NB4 (cell line): ENCODE results near the gene SYTL3.

Experiments
- DNase-seq: peaks from one replicate; pipeline ENCODE4 v3.0.0; 2010; ENCODE audit warnings: low read depth
- H3K4me3 ChIP-seq: one replicate; pipeline ENCODE4 v1.5.1; 2011; ENCODE audit warnings: mild to moderate bottlenecking, low read depth, low read length, moderate library complexity
- MYC ChIP-seq: IDR thresholded peaks from 2 replicates; pipeline ENCODE4 v1.6.1; 2011; ENCODE audit warnings: low read depth, low read length
- POLR2A ChIP-seq: IDR thresholded peaks from 2 replicates; pipeline ENCODE4 v1.6.1; 2011; ENCODE audit warnings: mild to moderate bottlenecking; ENCODE audit not compliant: insufficient read length; ENCODE audit errors: extremely low read depth
- TF ChIP-seq, protein P1 (sequence below): IDR thresholded peaks from 2 replicates; pipeline ENCODE4 v1.6.1; 2011; ENCODE audit warnings: low read depth, low read length
- TF ChIP-seq, protein P2 (sequence below): IDR thresholded peaks from one replicate; pipeline ENCODE4 v1.5.1; 2012; ENCODE audit warnings: low read depth, low read length

SYTL3 gene

DNA sequence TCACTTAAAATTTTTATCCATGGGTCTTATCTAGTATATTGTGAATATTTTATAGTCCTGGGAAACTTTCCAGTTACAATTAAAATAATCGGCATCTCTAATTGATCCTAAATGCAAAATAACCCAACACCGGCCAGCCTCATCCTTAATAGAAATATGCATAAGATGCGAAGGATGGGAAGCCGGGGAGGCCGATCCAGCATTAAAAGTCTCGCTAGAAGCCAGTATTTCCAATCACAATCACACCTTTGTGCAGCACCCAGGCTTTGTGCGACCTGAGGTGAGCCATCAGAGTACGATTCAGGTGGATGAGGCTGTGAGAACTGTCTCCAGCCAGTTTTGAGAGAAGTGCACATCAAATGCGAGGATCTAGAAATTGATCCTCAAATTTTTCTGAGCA is 104.0 kb downstream of the SYTL3 start:
- no peak overlapping the region for H3K4me3 ChIP-seq
- no peak for DNase-seq
- TF ChIP-seq, protein P1, sequence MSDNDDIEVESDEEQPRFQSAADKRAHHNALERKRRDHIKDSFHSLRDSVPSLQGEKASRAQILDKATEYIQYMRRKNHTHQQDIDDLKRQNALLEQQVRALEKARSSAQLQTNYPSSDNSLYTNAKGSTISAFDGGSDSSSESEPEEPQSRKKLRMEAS, result no peak
- no peak for TF ChIP-seq POLR2A
- TF ChIP-seq, protein P2, sequence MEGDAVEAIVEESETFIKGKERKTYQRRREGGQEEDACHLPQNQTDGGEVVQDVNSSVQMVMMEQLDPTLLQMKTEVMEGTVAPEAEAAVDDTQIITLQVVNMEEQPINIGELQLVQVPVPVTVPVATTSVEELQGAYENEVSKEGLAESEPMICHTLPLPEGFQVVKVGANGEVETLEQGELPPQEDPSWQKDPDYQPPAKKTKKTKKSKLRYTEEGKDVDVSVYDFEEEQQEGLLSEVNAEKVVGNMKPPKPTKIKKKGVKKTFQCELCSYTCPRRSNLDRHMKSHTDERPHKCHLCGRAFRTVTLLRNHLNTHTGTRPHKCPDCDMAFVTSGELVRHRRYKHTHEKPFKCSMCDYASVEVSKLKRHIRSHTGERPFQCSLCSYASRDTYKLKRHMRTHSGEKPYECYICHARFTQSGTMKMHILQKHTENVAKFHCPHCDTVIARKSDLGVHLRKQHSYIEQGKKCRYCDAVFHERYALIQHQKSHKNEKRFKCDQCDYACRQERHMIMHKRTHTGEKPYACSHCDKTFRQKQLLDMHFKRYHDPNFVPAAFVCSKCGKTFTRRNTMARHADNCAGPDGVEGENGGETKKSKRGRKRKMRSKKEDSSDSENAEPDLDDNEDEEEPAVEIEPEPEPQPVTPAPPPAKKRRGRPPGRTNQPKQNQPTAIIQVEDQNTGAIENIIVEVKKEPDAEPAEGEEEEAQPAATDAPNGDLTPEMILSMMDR, result no peak
- no peak for TF ChIP-seq MYC

DNA sequence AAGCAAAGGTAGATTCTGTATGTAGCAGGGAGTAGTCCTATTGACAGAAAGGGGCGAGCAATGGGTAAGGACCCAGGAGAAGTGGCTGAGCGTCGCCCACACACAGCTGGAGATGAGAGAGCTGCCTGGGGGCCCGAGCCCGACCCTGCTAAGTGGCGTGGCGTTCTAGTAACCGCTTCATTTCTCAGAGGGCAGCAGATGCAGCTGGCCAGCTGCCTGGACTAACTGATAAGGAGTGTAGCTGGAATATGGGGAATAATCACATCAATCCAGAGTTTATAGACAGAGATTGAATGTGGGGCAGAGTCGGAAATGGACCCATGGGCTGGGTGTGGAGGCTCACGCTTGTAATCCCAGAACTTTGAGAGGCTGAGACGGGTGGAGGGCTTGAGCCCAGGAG is 104.9 kb downstream of the SYTL3 start:
- DNase-seq, result no peak
- TF ChIP-seq POLR2A, result no peak
- no peak for TF ChIP-seq MYC
- TF ChIP-seq, protein P1, result no peak
- no peak overlapping the region for H3K4me3 ChIP-seq

DNA sequence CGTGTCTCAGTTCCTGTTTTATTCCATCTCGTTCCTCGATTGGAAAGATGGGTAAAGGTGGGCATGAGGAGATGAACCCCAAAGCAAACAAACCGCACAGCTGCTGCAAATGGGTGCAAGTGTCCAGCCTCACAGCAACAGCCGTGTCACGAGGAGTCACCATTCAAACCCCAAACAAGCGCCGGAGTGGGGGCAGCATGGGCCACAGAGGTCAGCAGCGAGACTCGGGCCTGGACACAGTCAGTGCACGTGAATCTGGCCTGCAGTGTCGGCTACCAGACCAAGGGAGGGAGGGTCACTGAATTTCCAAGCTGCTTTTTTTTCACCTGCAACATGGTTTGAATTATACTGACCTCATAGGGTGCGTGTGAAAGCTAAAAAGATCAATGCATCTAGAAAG is 105.8 kb downstream of the SYTL3 start:
- H3K4me3 ChIP-seq, result no peak overlapping the region
- TF ChIP-seq, protein P2, result no peak
- TF ChIP-seq MYC, result no peak
- TF ChIP-seq, protein P1, result no peak
- TF ChIP-seq POLR2A, result no peak
- no peak for DNase-seq

DNA sequence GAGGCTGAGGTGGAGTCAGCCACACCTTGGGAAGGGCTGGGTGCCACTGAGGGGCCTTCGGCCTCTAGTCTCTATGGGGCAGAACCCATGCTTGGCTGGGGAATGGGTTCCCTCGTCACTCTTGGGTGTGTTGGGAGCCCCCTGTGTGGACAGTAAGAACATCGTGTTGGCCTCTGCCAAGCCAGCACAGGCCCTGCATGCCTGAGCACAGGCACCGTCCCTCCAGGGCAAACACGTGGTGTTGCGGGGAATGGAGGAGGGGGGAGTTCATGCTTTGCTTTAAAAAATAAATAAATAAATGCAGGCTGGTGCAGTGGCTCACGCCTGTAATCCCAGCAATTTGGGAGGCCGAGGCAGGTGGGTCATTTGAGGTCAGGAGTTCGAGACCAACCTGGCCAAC is 106.3 kb downstream of the SYTL3 start:
- DNase-seq, result no peak
- H3K4me3 ChIP-seq, result no peak overlapping the region
- TF ChIP-seq POLR2A (no peak), MYC (no peak)
- TF ChIP-seq, protein P1, result no peak
- TF ChIP-seq, protein P2, result no peak

DNA sequence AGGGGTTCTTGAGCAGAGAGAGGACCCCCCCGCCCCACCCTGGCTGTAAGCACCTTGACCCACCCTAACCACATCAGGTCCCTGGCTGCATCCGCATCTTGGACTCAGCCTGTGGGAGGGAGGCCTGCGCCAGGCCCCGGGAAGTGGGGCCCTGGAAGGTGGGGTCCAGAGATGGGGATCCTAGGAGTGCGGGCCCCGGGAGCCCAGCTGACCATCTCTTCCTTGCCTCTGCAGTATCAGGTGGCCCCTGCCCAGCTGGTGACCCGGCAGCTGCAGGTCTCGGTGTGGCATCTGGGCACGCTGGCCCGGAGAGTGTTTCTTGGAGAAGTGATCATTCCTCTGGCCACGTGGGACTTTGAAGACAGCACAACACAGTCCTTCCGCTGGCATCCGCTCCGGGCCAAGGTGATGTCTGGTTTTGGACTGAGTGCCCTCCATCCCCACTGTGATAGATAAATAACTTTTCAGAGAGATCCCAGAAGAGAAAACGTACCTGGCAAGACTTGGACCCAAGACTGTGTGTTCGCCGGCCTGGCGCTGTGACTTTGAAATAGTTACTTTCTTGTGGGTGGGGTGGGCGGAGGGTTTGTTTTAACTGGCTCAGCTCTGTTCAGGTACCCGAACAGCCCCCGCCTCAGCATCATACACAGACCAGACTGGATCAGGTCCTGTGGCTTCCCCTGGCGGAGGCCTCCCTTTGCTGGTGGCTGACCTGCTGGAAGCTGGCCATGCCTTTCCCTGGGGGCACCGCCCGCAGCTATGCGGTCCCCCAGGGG is 107.3 kb downstream of the SYTL3 start:
- H3K4me3 ChIP-seq, result no peak overlapping the region
- DNase-seq, result no peak
- TF ChIP-seq, protein P1, result no peak
- TF ChIP-seq POLR2A (no peak), MYC (no peak)
- TF ChIP-seq, protein P2, result no peak

DNA sequence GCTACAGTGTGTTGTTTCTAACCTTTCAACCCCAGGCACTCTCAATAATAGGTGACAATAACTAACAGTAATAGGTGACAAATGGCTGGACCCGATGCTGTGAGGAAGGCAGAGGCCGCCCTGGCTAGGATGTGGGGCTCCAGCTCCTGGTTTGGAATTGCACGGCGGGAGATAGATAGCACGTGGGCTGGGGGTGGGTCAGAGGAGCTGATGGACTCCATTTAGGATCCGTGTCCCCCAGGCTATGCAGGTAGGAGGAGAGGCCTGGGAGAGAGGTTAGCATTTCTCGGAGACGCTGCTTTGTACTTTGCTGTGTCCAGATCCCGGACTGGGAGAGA is 107.9 kb downstream of the SYTL3 start:
- no peak overlapping the region for H3K4me3 ChIP-seq
- no peak for DNase-seq
- TF ChIP-seq, protein P2, result no peak
- TF ChIP-seq POLR2A, result no peak
- TF ChIP-seq, protein P1, result no peak
- no peak for TF ChIP-seq MYC
